SK-N-SH (cell line): ENCODE measurements around the gene BRINP2. TPM values are rescaled to one million over a fixed set of nuclear protein-coding genes. Genes with fewer than 3 reads are reported as not detected.

ENCODE experiments used
- CTCF ChIA-PET: fragments of 300-600, 350-600 bp; formaldehyde crosslinking; extraction: SDS; loops from one replicate; lab custom pipeline; 2021; lab: Yijun Ruan, JAX
- POLR2A ChIA-PET: fragments of 350-600 bp; sonication (Branson Sonifier 250); formaldehyde crosslinking; extraction: SDS; loops from one replicate; lab custom pipeline; 2020; ENCODE audit warnings: antibody characterized with exemption, inconsistent platforms; lab: Yijun Ruan, JAX
- DNase-seq: peaks from one replicate; pipeline ENCODE4 v3.0.0; 2012
- H2AFZ ChIP-seq: fragments of 200-600 bp; sonication (generic); 2 replicates; pipeline ENCODE4 v1.8.1; 2016; ENCODE audit warnings: antibody characterized with exemption, mild to moderate bottlenecking, low read depth
- H3F3A ChIP-seq: fragments of 200-600 bp; sonication (generic); replicated peaks from 2 replicates; pipeline ENCODE3; 2016; ENCODE audit warnings: antibody characterized with exemption, mild to moderate bottlenecking; ENCODE audit not compliant: insufficient read depth
- H3K27ac ChIP-seq, 2 experiments: fragments of 200-500 bp in 1 of 2; fragments of 200-600 bp in 1 of 2; sonication (Bioruptor generic) in 1 of 2; sonication (generic), shearing (Covaris generic) in 1 of 2; 2 replicates each; pipeline versions ENCODE4 v1.5.1 to v1.6.1; 2014 to 2016; ENCODE audit warnings: low read depth in 2 of 2, inconsistent platforms in 1 of 2, low read length in 1 of 2, mild to moderate bottlenecking in 1 of 2, mixed read lengths in 1 of 2
- H3K27me3 ChIP-seq: fragments of 200-600 bp; sonication (generic), shearing (Covaris generic); 2 replicates; pipeline ENCODE4 v1.6.1; 2016; ENCODE audit warnings: mixed run types; ENCODE audit not compliant: insufficient read depth
- H3K36me3 ChIP-seq, 2 experiments: fragments of 200-500 bp in 1 of 2; fragments of 200-600 bp in 1 of 2; sonication (Bioruptor generic) in 1 of 2; sonication (generic) in 1 of 2; replicated peaks in 1 of 2; 2 replicates each; pipeline versions ENCODE3 to v1.5.1; 2014 to 2016; ENCODE audit warnings: low read length in 1 of 2, mild to moderate bottlenecking in 1 of 2; ENCODE audit not compliant: insufficient read depth in 2 of 2, control insufficient read depth in 1 of 2
- H3K4me1 ChIP-seq, 2 experiments: fragments of 200-500 bp in 1 of 2; fragments of 200-600 bp in 1 of 2; sonication (Bioruptor generic) in 1 of 2; sonication (generic), shearing (Covaris generic) in 1 of 2; 2 replicates each; pipeline versions ENCODE4 v1.5.1 to v1.6.1; 2014 to 2016; ENCODE audit warnings: low read depth in 1 of 2, low read length in 1 of 2, mixed run types in 1 of 2; ENCODE audit not compliant: insufficient read depth in 2 of 2, control insufficient read depth in 1 of 2
- H3K4me2 ChIP-seq: fragments of 200-600 bp; sonication (generic), shearing (Covaris generic); 2 replicates; pipeline ENCODE4 v1.6.1; 2017; ENCODE audit warnings: mixed run types
- H3K4me3 ChIP-seq, 2 experiments: fragments of 200-500 bp in 1 of 2; fragments of 200-600 bp in 1 of 2; sonication (Bioruptor generic) in 1 of 2; sonication (generic), shearing (Covaris generic) in 1 of 2; 2 replicates each; pipeline versions ENCODE4 v1.5.1 to v1.8.1; 2014 to 2016; ENCODE audit warnings: low read depth in 2 of 2, inconsistent platforms in 1 of 2, low read length in 1 of 2, mild to moderate bottlenecking in 1 of 2, mixed read lengths in 1 of 2, moderate library complexity in 1 of 2
- H3K79me2 ChIP-seq: fragments of 200-600 bp; sonication (generic); 2 replicates; pipeline ENCODE4 v1.8.1; 2017; ENCODE audit warnings: mild to moderate bottlenecking; ENCODE audit not compliant: insufficient read depth
- H3K9ac ChIP-seq: fragments of 200-600 bp; sonication (generic); 2 replicates; pipeline ENCODE4 v1.6.1; 2017; ENCODE audit warnings: mixed run types
- H3K9me2 ChIP-seq: fragments of 200-600 bp; sonication (generic); 2 replicates; pipeline ENCODE4 v1.6.1; 2017; ENCODE audit warnings: mixed run types
- H3K9me3 ChIP-seq: fragments of 200-600 bp; sonication (generic); 2 replicates; pipeline ENCODE4 v1.6.1; 2017; ENCODE audit warnings: mixed run types, mild to moderate bottlenecking, moderate library complexity
- H4K20me1 ChIP-seq: fragments of 200-600 bp; sonication (generic); 2 replicates; pipeline ENCODE4 v1.6.1; 2017; ENCODE audit warnings: mild to moderate bottlenecking, mixed run types; ENCODE audit not compliant: insufficient read depth
- CHD2 ChIP-seq: fragments of 150-350 bp; IDR thresholded peaks from 2 replicates; pipeline ENCODE4 v1.6.1; 2018; ENCODE audit warnings: low read length; ENCODE audit not compliant: partially characterized antibody
- CTCF ChIP-seq: fragments of 200-600 bp; sonication (generic); IDR thresholded peaks from 2 replicates; pipeline ENCODE4 v1.6.1; 2017; ENCODE audit warnings: antibody characterized with exemption, mild to moderate bottlenecking, moderate library complexity
- EP300 ChIP-seq, 2 experiments: IDR thresholded peaks; 2 replicates each; pipeline versions ENCODE4 v1.4.0 to v1.6.1; 2012; ENCODE audit warnings: borderline replicate concordance in 1 of 2, low read depth in 1 of 2, low read length in 1 of 2
- FOXJ3 ChIP-seq: sonication (generic); formaldehyde crosslinking; IDR thresholded peaks from 2 replicates; pipeline ENCODE4 v1.5.1; 2020; ENCODE audit warnings: mild to moderate bottlenecking, missing genetic modification reagents
- GABPA ChIP-seq: IDR thresholded peaks from 2 replicates; pipeline ENCODE4 v1.4.0; 2012; ENCODE audit warnings: low read depth, mild to moderate bottlenecking
- JUND ChIP-seq: IDR thresholded peaks from 2 replicates; pipeline ENCODE4 v1.4.0; 2012
- MEF2A ChIP-seq: IDR thresholded peaks from 2 replicates; pipeline ENCODE4 v1.4.0; 2012; ENCODE audit warnings: low read depth, borderline replicate concordance
- MXI1 ChIP-seq: IDR thresholded peaks from 2 replicates; pipeline ENCODE4 v1.6.1; 2012; ENCODE audit warnings: mild to moderate bottlenecking, low read depth, low read length, improper control_type of control experiment
- NFIC ChIP-seq: IDR thresholded peaks from 2 replicates; pipeline ENCODE4 v1.4.0; 2012; ENCODE audit warnings: borderline replicate concordance
- RCOR1 ChIP-seq: fragments of 150-350 bp; IDR thresholded peaks from 2 replicates; pipeline ENCODE4 v1.6.1; 2017; ENCODE audit warnings: antibody characterized with exemption, low read length
- TAF1 ChIP-seq: IDR thresholded peaks from 2 replicates; pipeline ENCODE4 v1.6.1; 2012; ENCODE audit warnings: low read depth, mild to moderate bottlenecking, low read length, moderate library complexity, borderline replicate concordance
- ZBTB33 ChIP-seq: IDR thresholded peaks from 2 replicates; pipeline ENCODE4 v1.4.0; 2012; ENCODE audit warnings: low read depth, borderline replicate concordance
- WGBS: methylation state at CpG from one replicate; pipeline ENCODE4 v1.1.6; 2017; ENCODE audit warnings: low lambda C conversion rate; 5-methylcytosine and 5-hydroxymethylcytosine counted together
- polyA plus RNA-seq, 3 experiments: library from polyadenylated mRNA; depleted of rRNA; stranded (reverse); fragments of >200 nt; gene quantifications; 2 replicates each; pipeline ENCODE4 v1.2.3, GENCODE V29; 2012

Gene BRINP2
- polyA plus RNA-seq, 1 of the 3 experiments (the other 2 are of a cell fraction) = 0.12 TPM

GRCh38 chr1:177131723-177132122, 39.0 kb upstream of the BRINP2 start (continued):
- TF ChIP-seq MXI1 (no peak), EP300 (IDR thresholded peaks at IDR 0.05; ENCODE audit: borderline replicate concordance in 1 of 2, low read depth in 1 of 2, low read length in 1 of 2) (no peak), JUND (no peak), MEF2A (no peak)
- TF ChIP-seq, all 33 proteins: peak for 0

- DNase-seq = no peak
- Histone ChIP-seq H3F3A (no peaks in the 10 kb centered on the region), H2AFZ (no peak overlapping the region), H3K4me2 (no peak overlapping the region), H3K27me3 (no peaks in the 10 kb centered on the region), H4K20me1 (no peaks in the 10 kb centered on the region), H3K27ac (no peak overlapping the region), H3K79me2 (no peaks in the 10 kb centered on the region), H3K36me3 (peaks cover 0 to 2% of the 10 kb centered on the region in 2 experiments), H3K9me3 (no peaks in the 10 kb centered on the region), H3K4me1 (peaks cover 0 to 18% of the 10 kb centered on the region in 2 experiments; a peak in 2 of 4 replicates), H3K9ac (no peak overlapping the region), H3K4me3 (no peak overlapping the region), H3K9me2 (no peaks in the 10 kb centered on the region)
- POLR2A ChIA-PET = no interaction called here
- 34% methylated on average over 2 of the region's 2 CpGs for WGBS
- CTCF ChIA-PET = no interaction called here
- TF ChIP-seq RCOR1 (no peak), GABPA (no peak), ZBTB33 (no peak), CTCF (no peak), NFIC (no peak), TAF1 (no peak), EP300 (IDR thresholded peaks at IDR 0.05; ENCODE audit: borderline replicate concordance in 1 of 2, low read depth in 1 of 2, low read length in 1 of 2) (no peak), FOXJ3 (CRISPR knock-in tag) (no peak), CHD2 (no peak)
Observed at GRCh38 chr1:177132141-177132540, 38.6 kb upstream of the BRINP2 start.
